Neuronal stem cell (in vitro differentiated cells): Measurements from ENCODE around the gene OR56A1. TPM values are rescaled to one million over a fixed set of nuclear protein-coding genes. Genes with fewer than 3 reads are reported as not detected.
"Not testable (repeated sequence)": the region's sequence is repeated elsewhere in the genome, so short reads cannot be mapped to it uniquely, and the experiment has no call there.

Source experiments
- DNase-seq: peaks from one replicate; pipeline ENCODE4 v3.0.0-alpha.2; 2013; ENCODE audit warnings: low spot score
- H2AFZ ChIP-seq: one replicate; pipeline ENCODE4 v1.6.1; 2013; ENCODE audit warnings: mild to moderate bottlenecking, low read length, inconsistent platforms
- H2AK5ac ChIP-seq: 2 replicates; pipeline ENCODE4 v1.6.1; 2013; ENCODE audit warnings: low read depth, mild to moderate bottlenecking, inconsistent platforms, low read length, moderate library complexity, mixed read lengths
- H2BK120ac ChIP-seq: 2 replicates; pipeline ENCODE4 v1.6.1; 2013; ENCODE audit warnings: low read depth, mild to moderate bottlenecking, inconsistent platforms, low read length, moderate library complexity, mixed read lengths
- H2BK12ac ChIP-seq: one replicate; pipeline ENCODE4 v1.6.1; 2013; ENCODE audit warnings: low read length, inconsistent platforms
- H2BK15ac ChIP-seq: 2 replicates; pipeline ENCODE4 v1.6.1; 2013; ENCODE audit warnings: mild to moderate bottlenecking, low read length, inconsistent platforms, mixed read lengths
- H2BK5ac ChIP-seq: one replicate; pipeline ENCODE4 v1.6.1; 2013; ENCODE audit warnings: inconsistent platforms, mild to moderate bottlenecking, low read length, moderate library complexity
- H3K14ac ChIP-seq: one replicate; pipeline ENCODE4 v1.6.1; 2013; ENCODE audit warnings: low read length, inconsistent platforms
- H3K18ac ChIP-seq: 2 replicates; pipeline ENCODE4 v1.6.1; 2013; ENCODE audit warnings: low read length, inconsistent platforms
- H3K23ac ChIP-seq: 2 replicates; pipeline ENCODE4 v1.6.1; 2013; ENCODE audit warnings: low read depth, mild to moderate bottlenecking, mixed read lengths, low read length, inconsistent platforms; ENCODE audit not compliant: poor library complexity
- H3K27ac ChIP-seq: replicated peaks from 3 replicates; pipeline ENCODE4 v1.5.1; 2013; ENCODE audit warnings: low read length, inconsistent platforms
- H3K27me3 ChIP-seq, 3 experiments: 2 replicates each; pipeline ENCODE4 v1.6.1; 2013; ENCODE audit warnings: low read length in 3 of 3, mild to moderate bottlenecking in 2 of 3, inconsistent platforms in 1 of 3, low read depth in 1 of 3, mixed read lengths in 1 of 3, moderate library complexity in 1 of 3; ENCODE audit not compliant: control insufficient read depth in 3 of 3, insufficient read depth in 3 of 3
- H3K36me3 ChIP-seq, 2 donors: replicated peaks in 1 of 2; 2 replicates each; pipeline ENCODE4 v1.6.1; 2013; ENCODE audit warnings: low read length in 2 of 2; ENCODE audit not compliant: control insufficient read depth in 2 of 2, insufficient read depth in 2 of 2
- H3K4ac ChIP-seq: 2 replicates; pipeline ENCODE4 v1.6.1; 2013; ENCODE audit warnings: inconsistent platforms, mild to moderate bottlenecking, low read length, moderate library complexity
- H3K4me1 ChIP-seq, 2 donors: 1 replicate in 1 of 2; 2 replicates in 1 of 2; pipeline ENCODE4 v1.6.1; 2013; ENCODE audit warnings: low read length in 2 of 2, low read depth in 1 of 2; ENCODE audit not compliant: control insufficient read depth in 2 of 2, insufficient read depth in 1 of 2
- H3K4me2 ChIP-seq: one replicate; pipeline ENCODE4 v1.6.1; 2013; ENCODE audit warnings: mild to moderate bottlenecking, low read length, inconsistent platforms; ENCODE audit not compliant: insufficient read depth, poor library complexity, severe bottlenecking
- H3K4me3 ChIP-seq, 2 donors: 2 replicates each; pipeline ENCODE4 v1.5.1; 2013; ENCODE audit warnings: low read length in 2 of 2, mild to moderate bottlenecking in 2 of 2, inconsistent platforms in 1 of 2, moderate library complexity in 1 of 2
- H3K79me1 ChIP-seq: one replicate; pipeline ENCODE4 v1.6.1; 2013; ENCODE audit warnings: low read depth, mild to moderate bottlenecking, inconsistent platforms, low read length, moderate library complexity
- H3K9ac ChIP-seq: one replicate; pipeline ENCODE4 v1.6.1; 2013; ENCODE audit warnings: mild to moderate bottlenecking, low read depth, low read length, inconsistent platforms; ENCODE audit not compliant: poor library complexity
- H3K9me3 ChIP-seq, 2 donors: replicated peaks in 1 of 2; 2 replicates each; pipeline versions ENCODE3 to v1.6.1; 2013; ENCODE audit warnings: low read length in 2 of 2, mild to moderate bottlenecking in 2 of 2, inconsistent platforms in 1 of 2, low read depth in 1 of 2, mixed read lengths in 1 of 2, moderate library complexity in 1 of 2; ENCODE audit not compliant: control insufficient read depth in 2 of 2, insufficient read depth in 1 of 2
- H4K8ac ChIP-seq: one replicate; pipeline ENCODE4 v1.6.1; 2013; ENCODE audit warnings: low read depth, mild to moderate bottlenecking, inconsistent platforms, low read length, moderate library complexity
- H4K91ac ChIP-seq: one replicate; pipeline ENCODE4 v1.6.1; 2013; ENCODE audit warnings: low read length, low read depth, mild to moderate bottlenecking, inconsistent platforms; ENCODE audit not compliant: poor library complexity
- WGBS, 2 donors: extraction: QIAGEN DNeasy Blood & Tissue Kit; methylation state at CpG; one replicate each; pipeline ENCODE4 v1.1.7; 2013; ENCODE audit warnings: missing lambda C conversion rate in 2 of 2, mixed read lengths in 1 of 2; ENCODE audit not compliant: insufficient read length in 2 of 2, insufficient replicate concordance in 1 of 2; ENCODE audit errors: extremely low coverage in 2 of 2; 5-methylcytosine and 5-hydroxymethylcytosine counted together
- polyA plus RNA-seq, 2 experiments: library from polyadenylated mRNA; stranded (reverse); fragments of 200-250 nt; gene quantifications; one replicate each; pipeline ENCODE4 v1.2.3, GENCODE V29; 2013

The OR56A1 gene
- under 0.01 TPM for polyA plus RNA-seq (2013, experiment 1 of 2)
- under 0.01 TPM for polyA plus RNA-seq (2013, experiment 2 of 2)

GRCh38 chr11:6030708-6031405 lies at the start of gene OR56A1:
Gene OR56A1 (minus strand): TSS chr11:6030758. CDS start chr11:6027692, 3,066 bp downstream.
- H3K9me3 ChIP-seq: no peaks in the 10 kb centered on the region
- H3K36me3 ChIP-seq: no peaks in the 10 kb centered on the region
- no peak within 1 kb of the TSS for H3K27ac ChIP-seq
- no peak within 1 kb of the TSS for H3K23ac ChIP-seq
- no peak within 1 kb of the TSS for H3K14ac ChIP-seq
- H3K4me2 ChIP-seq: no peak within 1 kb of the TSS
- H3K9ac ChIP-seq: no peak within 1 kb of the TSS
- no peak within 1 kb of the TSS for H4K8ac ChIP-seq
- H2BK12ac ChIP-seq: no peak within 1 kb of the TSS
- no peaks in the 10 kb centered on the region for H3K27me3 ChIP-seq
- H3K4me1 ChIP-seq: no peaks in the 10 kb centered on the region
- H4K91ac ChIP-seq: no peak within 1 kb of the TSS
- WGBS, 2 donors: no CpG with 5 or more reads among the region's 1 CpG
- H3K4ac ChIP-seq: no peak within 1 kb of the TSS
- H3K4me3 ChIP-seq: no peak within 1 kb of the TSS
- H3K79me1 ChIP-seq: no peaks in the 10 kb centered on the region
- H2AFZ ChIP-seq: no peak within 1 kb of the TSS
- no peak within 1 kb of the TSS for H2BK5ac ChIP-seq
- no peak for DNase-seq
- no peak within 1 kb of the TSS for H2AK5ac ChIP-seq
- no peak within 1 kb of the TSS for H2BK15ac ChIP-seq
- H3K18ac ChIP-seq: no peak within 1 kb of the TSS
- no peak within 1 kb of the TSS for H2BK120ac ChIP-seq

GRCh38 chr11:6079463-6079862 lies 48.9 kb upstream of the OR56A1 start:
- Histone ChIP-seq H3K14ac (no peak overlapping the region), H3K9ac (no peak overlapping the region), H2BK5ac (no peak overlapping the region), H3K9me3 (peaks cover 0 to 2% of the 10 kb centered on the region in 2 donors), H3K27ac (no peak overlapping the region), H3K4me2 (no peak overlapping the region), H2BK15ac (no peak overlapping the region), H2BK12ac (no peak overlapping the region), H2AK5ac (no peak overlapping the region), H3K79me1 (no peaks in the 10 kb centered on the region), H3K23ac (no peak overlapping the region), H3K27me3 (peaks cover 0 to 2% (median 0%) of the 10 kb centered on the region in 3 experiments), H4K8ac (no peak overlapping the region), H3K4ac (no peak overlapping the region), H4K91ac (no peak overlapping the region), H3K18ac (no peak overlapping the region), H3K4me1 (peaks cover 0 to 3% of the 10 kb centered on the region in 2 donors), H3K4me3 (no peak overlapping the region), H2AFZ (no peak overlapping the region), H2BK120ac (no peak overlapping the region), H3K36me3 (no peaks in the 10 kb centered on the region)
- DNase-seq: no peak
- no CpG with 5 or more reads among the region's 4 CpGs for WGBS, 2 donors

DNA sequence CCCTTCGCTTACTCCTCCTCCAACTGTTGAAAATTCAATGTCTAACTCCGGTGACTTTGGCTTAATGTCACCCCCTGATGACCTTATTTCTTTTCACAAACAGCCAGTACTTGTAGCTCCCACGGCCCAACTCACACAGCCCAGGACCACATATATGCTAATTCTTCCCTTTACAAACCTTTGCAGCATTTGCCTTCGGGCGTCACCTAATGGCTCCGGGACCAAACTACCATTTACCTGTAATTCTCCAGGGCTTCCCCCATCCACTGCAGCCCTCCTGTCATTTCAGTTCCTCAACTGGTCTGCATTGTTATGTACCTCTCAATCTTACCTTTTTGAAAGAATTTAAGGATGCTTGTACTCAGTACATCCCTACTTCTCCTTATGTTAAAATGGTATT lies 47.2 kb upstream of the OR56A1 start:
- H3K9me3 ChIP-seq: peaks cover 0 to 2% of the 10 kb centered on the region in 2 donors

DNA sequence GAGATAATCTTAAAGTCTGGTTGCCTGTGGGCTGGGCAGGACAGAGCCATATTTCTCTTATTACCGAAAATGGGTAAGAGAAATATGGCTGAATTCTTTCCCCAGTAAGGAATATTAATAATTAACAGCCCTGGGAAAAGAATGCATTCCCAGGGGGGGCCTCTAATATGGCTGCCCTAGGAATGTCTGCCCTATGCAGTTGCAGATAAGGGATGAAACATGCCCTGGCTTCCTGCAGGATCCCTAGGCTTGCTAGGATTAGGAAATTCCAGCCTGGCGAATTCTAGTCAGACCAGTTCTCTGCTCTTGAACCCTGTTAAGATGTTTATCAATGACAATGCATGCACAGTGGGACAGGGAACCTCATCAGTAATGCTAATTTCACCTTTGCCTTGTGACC lies 45.9 kb upstream of the OR56A1 start:
- not testable (repeated sequence) for H2AK5ac ChIP-seq, H3K14ac ChIP-seq, H3K9me3 ChIP-seq, H3K9ac ChIP-seq, H3K27ac ChIP-seq, H3K4me2 ChIP-seq, H3K27me3 ChIP-seq, H3K4ac ChIP-seq, H3K18ac ChIP-seq, H2BK5ac ChIP-seq, H2BK12ac ChIP-seq, H2BK120ac ChIP-seq, H2AFZ ChIP-seq, H3K4me1 ChIP-seq, H3K79me1 ChIP-seq, H2BK15ac ChIP-seq, DNase-seq, H3K4me3 ChIP-seq, H3K36me3 ChIP-seq, H4K8ac ChIP-seq, H3K23ac ChIP-seq, H4K91ac ChIP-seq
- no CpG with 5 or more reads among the region's 2 CpGs for WGBS, 2 donors

More for the DNA sequence above, 47.2 kb upstream of the OR56A1 start:
- Histone ChIP-seq H2BK15ac (no peak overlapping the region), H3K4me3 (no peak overlapping the region), H4K91ac (no peak overlapping the region), H3K4ac (no peak overlapping the region), H3K23ac (no peak overlapping the region), H3K18ac (no peak overlapping the region), H3K4me2 (no peak overlapping the region), H2BK12ac (no peak overlapping the region), H3K14ac (peak overlapping the region; percentile 15), H2AK5ac (no peak overlapping the region), H3K79me1 (no peaks in the 10 kb centered on the region), H3K36me3 (no peaks in the 10 kb centered on the region), H2AFZ (no peak overlapping the region), H2BK5ac (no peak overlapping the region), H3K27ac (no peak overlapping the region), H4K8ac (no peak overlapping the region), H2BK120ac (no peak overlapping the region), H3K4me1 (peaks cover 0 to 3% of the 10 kb centered on the region in 2 donors), H3K9ac (no peak overlapping the region), H3K27me3 (peaks cover 0 to 2% (median 0%) of the 10 kb centered on the region in 3 experiments)
- no CpG with 5 or more reads among the region's 6 CpGs for WGBS, 2 donors
- DNase-seq: no peak
